RWPE1 (cell line): ENCODE data around the gene DRC3.

Source experiments
- CTCF ChIA-PET: fragments of 350-600 bp; sonication (Branson Sonifier 250); formaldehyde crosslinking; extraction: SDS; loops from one replicate; lab custom pipeline; 2021; lab: Yijun Ruan, JAX
- POLR2A ChIA-PET: fragments of 400-600 bp; formaldehyde crosslinking; extraction: SDS; loops from one replicate; lab custom pipeline; 2020; ENCODE audit warnings: antibody characterized with exemption; ENCODE audit not compliant: low non-redundant PET; lab: Yijun Ruan, JAX
- DNase-seq: peaks from one replicate; pipeline ENCODE4 v3.0.0; 2012; ENCODE audit warnings: low spot score
- H3K27ac ChIP-seq: fragments of 450-650 bp; 2 replicates; pipeline ENCODE4 v1.5.1; 2017
- TF ChIP-seq, protein P1 (sequence below): fragments of 450-650 bp; conservative IDR thresholded peaks from 2 replicates; pipeline ENCODE4 v1.5.1; 2017; ENCODE audit warnings: low read depth, mild to moderate bottlenecking

Gene DRC3

GRCh38 chr17:17959520-17960361 is 12.9 kb upstream of the DRC3 start:
- TF ChIP-seq, protein P1, sequence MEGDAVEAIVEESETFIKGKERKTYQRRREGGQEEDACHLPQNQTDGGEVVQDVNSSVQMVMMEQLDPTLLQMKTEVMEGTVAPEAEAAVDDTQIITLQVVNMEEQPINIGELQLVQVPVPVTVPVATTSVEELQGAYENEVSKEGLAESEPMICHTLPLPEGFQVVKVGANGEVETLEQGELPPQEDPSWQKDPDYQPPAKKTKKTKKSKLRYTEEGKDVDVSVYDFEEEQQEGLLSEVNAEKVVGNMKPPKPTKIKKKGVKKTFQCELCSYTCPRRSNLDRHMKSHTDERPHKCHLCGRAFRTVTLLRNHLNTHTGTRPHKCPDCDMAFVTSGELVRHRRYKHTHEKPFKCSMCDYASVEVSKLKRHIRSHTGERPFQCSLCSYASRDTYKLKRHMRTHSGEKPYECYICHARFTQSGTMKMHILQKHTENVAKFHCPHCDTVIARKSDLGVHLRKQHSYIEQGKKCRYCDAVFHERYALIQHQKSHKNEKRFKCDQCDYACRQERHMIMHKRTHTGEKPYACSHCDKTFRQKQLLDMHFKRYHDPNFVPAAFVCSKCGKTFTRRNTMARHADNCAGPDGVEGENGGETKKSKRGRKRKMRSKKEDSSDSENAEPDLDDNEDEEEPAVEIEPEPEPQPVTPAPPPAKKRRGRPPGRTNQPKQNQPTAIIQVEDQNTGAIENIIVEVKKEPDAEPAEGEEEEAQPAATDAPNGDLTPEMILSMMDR: no peak
- CTCF ChIA-PET: interaction anchor here (0.6 kb wide), 1 partner anchor 291 kb away, joined by 3 read pairs; no protein-coding TSS in a partner anchor
- DNase-seq: no peak
- H3K27ac ChIP-seq: peak overlapping the region; percentile 71
- POLR2A ChIA-PET: no interaction called here

DNA sequence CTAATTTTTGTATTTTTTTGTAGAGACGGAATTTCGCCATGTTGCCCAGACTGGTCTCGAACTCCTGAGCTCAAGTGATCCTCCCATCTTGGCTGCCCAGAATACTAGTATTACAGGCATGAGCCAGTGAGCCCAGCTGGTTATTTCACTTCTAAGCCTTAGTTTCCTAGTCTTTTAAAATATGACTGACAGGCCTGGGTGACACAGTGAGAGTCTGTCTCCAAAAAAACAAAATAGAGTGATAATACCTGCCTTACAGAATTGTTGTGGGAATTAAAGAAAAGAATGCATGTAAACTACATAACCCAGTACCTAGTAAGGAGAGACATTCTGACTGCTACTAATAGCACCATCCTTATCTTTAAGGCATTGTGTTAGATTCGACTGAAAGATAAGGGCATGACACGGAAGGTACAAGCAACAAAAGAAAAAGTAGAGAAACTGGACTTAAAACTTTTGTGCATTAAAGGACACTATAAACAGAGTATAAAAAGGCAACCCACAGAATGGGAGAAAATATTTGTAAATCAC is 12.1 kb upstream of the DRC3 start:
- CTCF ChIA-PET: interaction anchor here (0.6 kb wide), 1 partner anchor 292 kb away, joined by 3 read pairs; no protein-coding TSS in a partner anchor
- TF ChIP-seq, protein P1: no peak
- no peak for DNase-seq
- H3K27ac ChIP-seq: peak overlapping the region; percentile 71
- POLR2A ChIA-PET: no interaction called here

- POLR2A ChIA-PET: interaction anchor here (0.8 kb wide), 1 partner anchor 106 kb away, joined by 3 read pairs; no protein-coding TSS in a partner anchor
- no peak for DNase-seq
- no peak overlapping the region for H3K27ac ChIP-seq
- CTCF ChIA-PET: no interaction called here
- TF ChIP-seq, protein P1: no peak
These were observed 9.6 kb upstream of the DRC3 start for GRCh38 chr17:17963066-17963465.

GRCh38 chr17:17963694-17964436 is 8.8 kb upstream of the DRC3 start:
- TF ChIP-seq, protein P1: no peak
- no peak overlapping the region for H3K27ac ChIP-seq
- ChIA-PET POLR2A (interaction anchor here (0.8 kb wide), 1 partner anchor 107 kb away, joined by 3 read pairs; no protein-coding TSS in a partner anchor), CTCF (interaction anchor here (0.7 kb wide), 1 partner anchor 68 kb away, joined by 3 read pairs; no protein-coding TSS in a partner anchor)
- no peak for DNase-seq

- no peak overlapping the region for H3K27ac ChIP-seq
- TF ChIP-seq, protein P1: no peak
- POLR2A ChIA-PET: no interaction called here
- CTCF ChIA-PET: interaction anchor here (0.5 kb wide), 1 partner anchor 40 kb away, joined by 4 read pairs; no protein-coding TSS in a partner anchor
- no peak for DNase-seq
These were observed 8.0 kb upstream of the DRC3 start for GRCh38 chr17:17964710-17965109.

- CTCF ChIA-PET: no interaction called here
- POLR2A ChIA-PET: no interaction called here
- H3K27ac ChIP-seq: no peak overlapping the region
- DNase-seq: no peak
- TF ChIP-seq, protein P1: no peak
These were observed 7.4 kb upstream of the DRC3 start for GRCh38 chr17:17965152-17965721.
